ENCODE results near the gene PROZ. TPM values are rescaled to one million over a fixed set of nuclear protein-coding genes. Genes with fewer than 3 reads are reported as not detected.

PROZ gene
- polyA plus RNA-seq, 2 of the 4 experiments (the other 2 are of a cell fraction): not detected

DNA sequence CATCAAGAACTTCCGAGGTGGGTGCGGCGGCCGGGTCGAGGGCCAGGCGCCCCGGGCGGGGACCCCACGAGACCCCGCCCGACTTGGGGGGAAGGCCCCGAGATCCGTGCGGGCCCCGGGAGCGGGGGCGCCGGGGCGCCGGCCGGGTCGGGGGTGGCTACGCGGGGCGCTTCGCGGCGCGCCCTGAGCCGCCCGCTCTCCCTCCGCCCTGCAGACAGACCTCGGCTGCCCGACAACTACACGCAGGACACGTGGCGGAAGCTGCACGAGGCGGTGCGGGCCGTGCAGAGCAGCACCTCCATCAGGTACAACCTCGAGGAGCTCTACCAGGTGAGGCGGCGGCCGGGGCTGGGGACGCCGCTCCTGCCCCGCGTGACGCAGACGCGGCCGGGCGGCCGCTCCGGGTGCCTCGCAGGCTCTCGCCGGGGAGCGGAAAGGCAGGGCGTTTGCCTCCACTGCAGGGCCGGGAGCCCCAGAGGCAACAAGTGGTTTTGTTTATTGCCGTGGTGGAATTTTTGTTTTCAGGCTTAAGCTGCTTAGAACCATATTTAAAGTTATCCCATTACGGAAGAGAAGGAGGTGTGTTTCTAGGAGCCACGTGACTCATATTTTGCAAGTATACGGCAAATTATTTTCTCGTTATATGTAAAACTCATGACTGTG lies 51.4 kb downstream of the PROZ start (continued):
- TF ChIP-seq FOXS1 (CRISPR knock-in tag; IDR thresholded peaks at IDR 0.05) (no peak), SREBF2 (IDR thresholded peaks at IDR 0.05) (no peak), CHD2 (IDR thresholded peaks at IDR 0.05; ENCODE audit: low read length, partially characterized antibody) (no peak), RCOR1 (IDR thresholded peaks at IDR 0.05; ENCODE audit: low read depth, low read length) (no peak), MYC (IDR thresholded peaks at IDR 0.05; ENCODE audit: borderline replicate concordance, low read length) (peak; percentile 53; the same call in 1 of the 2 replicates), ZNF302 (CRISPR knock-in tag; IDR thresholded peaks at IDR 0.05) (no peak), BHLHE40 (IDR thresholded peaks at IDR 0.05; ENCODE audit: low read depth, low read length) (no peak), NFE2L2 (conservative IDR thresholded peaks at IDR 0.05; ENCODE audit: low read length) (no peak), EHMT2 (IDR thresholded peaks at IDR 0.05; ENCODE audit: low read depth) (no peak), RFX5 (IDR thresholded peaks at IDR 0.05) (no peak), POLR2A (IDR thresholded peaks at IDR 0.05; ENCODE audit: low read length) (no peak), TP53 (CRISPR knock-in tag; IDR thresholded peaks at IDR 0.05) (0 out of 2 replicates have a peak, but pooled peaks have one; percentile 33), FOSL2 (IDR thresholded peaks at IDR 0.05) (no peak), FOSL2 (CRISPR knock-in tag; IDR thresholded peaks at IDR 0.05) (no peak), HOXB13 (CRISPR knock-in tag; IDR thresholded peaks at IDR 0.05; ENCODE audit: low read depth) (no peak), EP300 (IDR thresholded peaks at IDR 0.05) (no peak), FOSB (CRISPR knock-in tag; IDR thresholded peaks at IDR 0.05) (no peak), ESRRA (IDR thresholded peaks at IDR 0.05; ENCODE audit: borderline replicate concordance, low read length) (no peak), EHF (CRISPR knock-in tag; IDR thresholded peaks at IDR 0.05) (no peak), TFCP2L1 (CRISPR knock-in tag; IDR thresholded peaks at IDR 0.05) (no peak), GATA3 (IDR thresholded peaks at IDR 0.05; ENCODE audit: borderline replicate concordance) (no peak), POLR2AphosphoS2 (conservative IDR thresholded peaks at IDR 0.05; ENCODE audit: low read length) (no peak), CEBPB (IDR thresholded peaks at IDR 0.05) (no peak), CBX8 (IDR thresholded peaks at IDR 0.05) (no peak), SMC3 (IDR thresholded peaks at IDR 0.05) (no peak)
- TF ChIP-seq, protein P1, sequence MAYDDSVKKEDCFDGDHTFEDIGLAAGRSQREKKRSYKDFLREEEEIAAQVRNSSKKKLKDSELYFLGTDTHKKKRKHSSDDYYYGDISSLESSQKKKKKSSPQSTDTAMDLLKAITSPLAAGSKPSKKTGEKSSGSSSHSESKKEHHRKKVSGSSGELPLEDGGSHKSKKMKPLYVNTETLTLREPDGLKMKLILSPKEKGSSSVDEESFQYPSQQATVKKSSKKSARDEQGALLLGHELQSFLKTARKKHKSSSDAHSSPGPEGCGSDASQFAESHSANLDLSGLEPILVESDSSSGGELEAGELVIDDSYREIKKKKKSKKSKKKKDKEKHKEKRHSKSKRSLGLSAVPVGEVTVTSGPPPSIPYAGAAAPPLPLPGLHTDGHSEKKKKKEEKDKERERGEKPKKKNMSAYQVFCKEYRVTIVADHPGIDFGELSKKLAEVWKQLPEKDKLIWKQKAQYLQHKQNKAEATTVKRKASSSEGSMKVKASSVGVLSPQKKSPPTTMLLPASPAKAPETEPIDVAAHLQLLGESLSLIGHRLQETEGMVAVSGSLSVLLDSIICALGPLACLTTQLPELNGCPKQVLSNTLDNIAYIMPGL (CRISPR knock-in tag; IDR thresholded peaks at IDR 0.05; ENCODE audit: borderline replicate concordance): no peak
- TF ChIP-seq, protein P2, sequence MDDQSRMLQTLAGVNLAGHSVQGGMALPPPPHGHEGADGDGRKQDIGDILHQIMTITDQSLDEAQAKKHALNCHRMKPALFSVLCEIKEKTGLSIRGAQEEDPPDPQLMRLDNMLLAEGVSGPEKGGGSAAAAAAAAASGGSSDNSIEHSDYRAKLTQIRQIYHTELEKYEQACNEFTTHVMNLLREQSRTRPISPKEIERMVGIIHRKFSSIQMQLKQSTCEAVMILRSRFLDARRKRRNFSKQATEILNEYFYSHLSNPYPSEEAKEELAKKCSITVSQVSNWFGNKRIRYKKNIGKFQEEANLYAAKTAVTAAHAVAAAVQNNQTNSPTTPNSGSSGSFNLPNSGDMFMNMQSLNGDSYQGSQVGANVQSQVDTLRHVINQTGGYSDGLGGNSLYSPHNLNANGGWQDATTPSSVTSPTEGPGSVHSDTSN (IDR thresholded peaks at IDR 0.05): no peak
- TF ChIP-seq, protein P3, sequence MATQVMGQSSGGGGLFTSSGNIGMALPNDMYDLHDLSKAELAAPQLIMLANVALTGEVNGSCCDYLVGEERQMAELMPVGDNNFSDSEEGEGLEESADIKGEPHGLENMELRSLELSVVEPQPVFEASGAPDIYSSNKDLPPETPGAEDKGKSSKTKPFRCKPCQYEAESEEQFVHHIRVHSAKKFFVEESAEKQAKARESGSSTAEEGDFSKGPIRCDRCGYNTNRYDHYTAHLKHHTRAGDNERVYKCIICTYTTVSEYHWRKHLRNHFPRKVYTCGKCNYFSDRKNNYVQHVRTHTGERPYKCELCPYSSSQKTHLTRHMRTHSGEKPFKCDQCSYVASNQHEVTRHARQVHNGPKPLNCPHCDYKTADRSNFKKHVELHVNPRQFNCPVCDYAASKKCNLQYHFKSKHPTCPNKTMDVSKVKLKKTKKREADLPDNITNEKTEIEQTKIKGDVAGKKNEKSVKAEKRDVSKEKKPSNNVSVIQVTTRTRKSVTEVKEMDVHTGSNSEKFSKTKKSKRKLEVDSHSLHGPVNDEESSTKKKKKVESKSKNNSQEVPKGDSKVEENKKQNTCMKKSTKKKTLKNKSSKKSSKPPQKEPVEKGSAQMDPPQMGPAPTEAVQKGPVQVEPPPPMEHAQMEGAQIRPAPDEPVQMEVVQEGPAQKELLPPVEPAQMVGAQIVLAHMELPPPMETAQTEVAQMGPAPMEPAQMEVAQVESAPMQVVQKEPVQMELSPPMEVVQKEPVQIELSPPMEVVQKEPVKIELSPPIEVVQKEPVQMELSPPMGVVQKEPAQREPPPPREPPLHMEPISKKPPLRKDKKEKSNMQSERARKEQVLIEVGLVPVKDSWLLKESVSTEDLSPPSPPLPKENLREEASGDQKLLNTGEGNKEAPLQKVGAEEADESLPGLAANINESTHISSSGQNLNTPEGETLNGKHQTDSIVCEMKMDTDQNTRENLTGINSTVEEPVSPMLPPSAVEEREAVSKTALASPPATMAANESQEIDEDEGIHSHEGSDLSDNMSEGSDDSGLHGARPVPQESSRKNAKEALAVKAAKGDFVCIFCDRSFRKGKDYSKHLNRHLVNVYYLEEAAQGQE (IDR thresholded peaks at IDR 0.05): no peak
- TF ChIP-seq, protein P4, sequence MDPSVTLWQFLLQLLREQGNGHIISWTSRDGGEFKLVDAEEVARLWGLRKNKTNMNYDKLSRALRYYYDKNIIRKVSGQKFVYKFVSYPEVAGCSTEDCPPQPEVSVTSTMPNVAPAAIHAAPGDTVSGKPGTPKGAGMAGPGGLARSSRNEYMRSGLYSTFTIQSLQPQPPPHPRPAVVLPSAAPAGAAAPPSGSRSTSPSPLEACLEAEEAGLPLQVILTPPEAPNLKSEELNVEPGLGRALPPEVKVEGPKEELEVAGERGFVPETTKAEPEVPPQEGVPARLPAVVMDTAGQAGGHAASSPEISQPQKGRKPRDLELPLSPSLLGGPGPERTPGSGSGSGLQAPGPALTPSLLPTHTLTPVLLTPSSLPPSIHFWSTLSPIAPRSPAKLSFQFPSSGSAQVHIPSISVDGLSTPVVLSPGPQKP (IDR thresholded peaks at IDR 0.05; ENCODE audit: low read depth, low read length): no peak
- TF ChIP-seq, protein P5, sequence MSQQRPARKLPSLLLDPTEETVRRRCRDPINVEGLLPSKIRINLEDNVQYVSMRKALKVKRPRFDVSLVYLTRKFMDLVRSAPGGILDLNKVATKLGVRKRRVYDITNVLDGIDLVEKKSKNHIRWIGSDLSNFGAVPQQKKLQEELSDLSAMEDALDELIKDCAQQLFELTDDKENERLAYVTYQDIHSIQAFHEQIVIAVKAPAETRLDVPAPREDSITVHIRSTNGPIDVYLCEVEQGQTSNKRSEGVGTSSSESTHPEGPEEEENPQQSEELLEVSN (IDR thresholded peaks at IDR 0.05; ENCODE audit: borderline replicate concordance, low read depth): peak; percentile 74
